Measurements from ENCODE around the gene GPR84. TPM values are rescaled to one million over a fixed set of nuclear protein-coding genes. Genes with fewer than 3 reads are reported as not detected.

GPR84 gene
- polyA plus RNA-seq (0.08 to 0.17 TPM (median 0.12 TPM) in 3 replicates), polyA minus RNA-seq (0.70 TPM in 1 of 3 replicates, not detected in the others)
- polyA plus RNA-seq (2011; ENCODE audit: low read depth): 0.39 TPM
- polyA plus RNA-seq (2011; cell fraction: cytosol; rRNA removed): not detected in 2 replicates
- 1.2 and 1.7 TPM in 2 replicates for polyA plus RNA-seq (2011; cell fraction: nucleus; rRNA removed)
- polyA plus RNA-seq (2012; ENCODE audit: low replicate concordance): 0.07 and 0.93 TPM in 2 replicates
- polyA minus RNA-seq (2011; cell fraction: cytosol; rRNA and poly(A)+ RNA removed): not detected
- 0.21 and 0.39 TPM in 2 replicates for polyA minus RNA-seq (2011; cell fraction: nucleus; rRNA and poly(A)+ RNA removed)

DNA sequence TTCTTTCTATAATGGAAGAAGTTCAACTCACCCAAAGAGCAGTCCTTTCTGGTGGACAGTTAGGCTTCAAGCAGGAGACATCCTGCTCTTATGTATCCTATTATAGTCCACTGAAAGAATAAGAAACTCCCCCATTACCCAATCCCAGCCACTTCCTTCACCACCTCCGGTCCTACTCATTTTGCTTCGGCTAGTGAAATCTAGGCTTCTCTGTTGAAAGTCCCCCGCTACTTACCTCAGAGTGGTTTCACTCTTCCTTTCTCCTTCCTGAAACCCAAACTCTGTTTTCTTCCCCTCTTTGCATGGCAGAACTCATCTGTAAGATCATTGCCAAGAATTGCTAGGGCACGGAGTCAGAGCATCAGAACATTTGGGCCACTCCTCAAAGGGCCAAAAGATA is at the start of gene GPR84:
GPR84 (minus strand) TSS at position 74 of the 400 bp plus-strand sequence. CDS start 635 bp downstream, outside the sequence.
- no peaks in the 10 kb centered on the region for H3K79me2 ChIP-seq (ENCODE audit: control insufficient read depth, insufficient read depth, low read length)
- no peak for TF ChIP-seq EZH2 (IDR thresholded peaks at IDR 0.05; ENCODE audit: low read length)
- TF ChIP-seq, protein P1, sequence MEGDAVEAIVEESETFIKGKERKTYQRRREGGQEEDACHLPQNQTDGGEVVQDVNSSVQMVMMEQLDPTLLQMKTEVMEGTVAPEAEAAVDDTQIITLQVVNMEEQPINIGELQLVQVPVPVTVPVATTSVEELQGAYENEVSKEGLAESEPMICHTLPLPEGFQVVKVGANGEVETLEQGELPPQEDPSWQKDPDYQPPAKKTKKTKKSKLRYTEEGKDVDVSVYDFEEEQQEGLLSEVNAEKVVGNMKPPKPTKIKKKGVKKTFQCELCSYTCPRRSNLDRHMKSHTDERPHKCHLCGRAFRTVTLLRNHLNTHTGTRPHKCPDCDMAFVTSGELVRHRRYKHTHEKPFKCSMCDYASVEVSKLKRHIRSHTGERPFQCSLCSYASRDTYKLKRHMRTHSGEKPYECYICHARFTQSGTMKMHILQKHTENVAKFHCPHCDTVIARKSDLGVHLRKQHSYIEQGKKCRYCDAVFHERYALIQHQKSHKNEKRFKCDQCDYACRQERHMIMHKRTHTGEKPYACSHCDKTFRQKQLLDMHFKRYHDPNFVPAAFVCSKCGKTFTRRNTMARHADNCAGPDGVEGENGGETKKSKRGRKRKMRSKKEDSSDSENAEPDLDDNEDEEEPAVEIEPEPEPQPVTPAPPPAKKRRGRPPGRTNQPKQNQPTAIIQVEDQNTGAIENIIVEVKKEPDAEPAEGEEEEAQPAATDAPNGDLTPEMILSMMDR (optimal IDR thresholded peaks at IDR 0.05 in 1 of 3, IDR thresholded peaks at IDR 0.05 in 1 of 3, conservative IDR thresholded peaks at IDR 0.05 in 1 of 3; ENCODE audit: extremely low read depth in 1 of 3, insufficient read depth in 2 of 3, low read length in 3 of 3): no peak
- H3K27ac ChIP-seq (ENCODE audit: control insufficient read depth, insufficient read depth, low read length): no peak within 1 kb of the TSS
- H3K4me2 ChIP-seq (ENCODE audit: control insufficient read depth, extremely low read depth, insufficient read depth, low read depth, low read length): no peak within 1 kb of the TSS
- peaks cover 1 to 6% of the 10 kb centered on the region in 2 experiments for H3K36me3 ChIP-seq (ENCODE audit: control insufficient read depth in 2 of 2, extremely low read depth in 1 of 2, insufficient read depth in 2 of 2, low read length in 2 of 2)
- H3K27me3 ChIP-seq (ENCODE audit: control insufficient read depth, extremely low read depth, insufficient read depth, low read length): no peaks in the 10 kb centered on the region
- H3K9me1 ChIP-seq (ENCODE audit: control insufficient read depth, extremely low read depth, insufficient read depth, low read length): no peaks in the 10 kb centered on the region
- FAIRE-seq: no peak
- H3K4me1 ChIP-seq (ENCODE audit: control insufficient read depth, extremely low read depth, insufficient read depth, low read length): peaks cover 23% of the 10 kb centered on the region
- no peak within 1 kb of the TSS for H3K9ac ChIP-seq (ENCODE audit: control insufficient read depth, extremely low read depth, insufficient read depth, low read length)
- H4K20me1 ChIP-seq (ENCODE audit: control insufficient read depth, extremely low read depth, insufficient read depth, low read length): no peaks in the 10 kb centered on the region
- DNase-seq (ENCODE audit: low read depth, low spot score): no peak
- H3K9me3 ChIP-seq (ENCODE audit: control insufficient read depth, low read depth, low read length): no peaks in the 10 kb centered on the region
- dilution Hi-C loops (cut with MboI; ENCODE audit: extremely low pct_ligation_motif_present, low sequenced_read_pairs): no loop called here
- no peak within 1 kb of the TSS for H3K4me3 ChIP-seq (ENCODE audit: control insufficient read depth in 2 of 3, extremely low read depth in 1 of 3, insufficient read depth in 2 of 3, low read depth in 1 of 3, low read length in 3 of 3)
- H2AFZ ChIP-seq (ENCODE audit: control insufficient read depth, low read length): no peak within 1 kb of the TSS

DNA sequence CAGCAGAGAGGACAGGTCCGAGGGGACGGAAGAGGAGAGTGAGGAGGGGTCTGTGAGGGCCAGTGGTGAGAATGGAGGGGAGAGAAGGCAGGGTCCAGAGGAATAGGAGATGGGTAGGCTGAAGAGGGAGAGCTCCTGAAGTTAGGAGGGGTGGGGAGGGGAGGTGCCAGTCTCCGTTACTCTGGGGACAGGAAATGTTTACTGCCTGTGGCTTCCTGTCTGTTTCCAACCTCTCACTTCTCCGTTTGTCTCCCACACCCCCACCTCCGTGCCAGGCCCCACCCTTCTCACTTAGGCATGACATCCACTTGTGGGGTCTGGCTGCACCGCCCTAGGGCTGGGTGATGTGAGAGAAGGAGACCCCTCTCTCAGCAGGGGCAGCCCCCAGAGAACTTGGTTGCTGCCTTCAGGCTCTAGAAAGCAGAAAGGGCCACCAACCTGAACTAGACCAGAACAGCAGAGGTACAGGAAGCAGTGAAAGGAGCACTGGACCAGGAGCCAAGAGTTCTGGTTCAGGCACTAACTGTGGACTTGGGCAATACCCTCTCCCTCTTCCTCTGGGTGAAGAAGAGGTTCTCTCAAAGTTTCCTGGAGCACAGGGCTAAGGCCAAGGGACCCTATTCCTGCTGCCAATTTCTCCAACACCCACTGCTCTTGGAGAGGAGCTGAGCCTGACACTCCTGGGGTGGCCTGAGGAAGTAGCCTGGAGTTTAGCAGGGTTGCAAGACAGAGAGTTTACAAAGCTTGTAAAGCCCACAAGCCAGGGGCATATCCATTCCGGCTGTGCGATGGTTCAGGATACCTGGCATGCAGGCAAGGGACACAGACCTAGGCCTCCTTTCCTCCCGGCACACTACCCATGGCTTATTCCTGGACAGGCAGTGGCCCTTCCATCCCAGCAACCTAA is 49.3 kb upstream of the GPR84 start:
- Histone ChIP-seq H3K9me3 (ENCODE audit: control insufficient read depth, low read depth, low read length) (no peaks in the 10 kb centered on the region), H4K20me1 (ENCODE audit: control insufficient read depth, extremely low read depth, insufficient read depth, low read length) (no peaks in the 10 kb centered on the region), H3K79me2 (ENCODE audit: control insufficient read depth, insufficient read depth, low read length) (peaks cover 65% of the 10 kb centered on the region), H3K9me1 (ENCODE audit: control insufficient read depth, extremely low read depth, insufficient read depth, low read length) (peaks cover 5% of the 10 kb centered on the region), H3K27me3 (ENCODE audit: control insufficient read depth, extremely low read depth, insufficient read depth, low read length) (no peaks in the 10 kb centered on the region), H3K4me2 (ENCODE audit: control insufficient read depth, extremely low read depth, insufficient read depth, low read depth, low read length) (peak overlapping the region; percentile 53), H3K36me3 (ENCODE audit: control insufficient read depth in 2 of 2, extremely low read depth in 1 of 2, insufficient read depth in 2 of 2, low read length in 2 of 2) (peaks cover 14% of the 10 kb centered on the region in 2 experiments), H3K4me1 (ENCODE audit: control insufficient read depth, extremely low read depth, insufficient read depth, low read length) (peaks cover 54% of the 10 kb centered on the region), H2AFZ (ENCODE audit: control insufficient read depth, low read length) (no peak overlapping the region), H3K4me3 (ENCODE audit: control insufficient read depth in 2 of 3, extremely low read depth in 1 of 3, insufficient read depth in 2 of 3, low read depth in 1 of 3, low read length in 3 of 3) (peak overlapping the region in 1 of 3 experiments; percentile 10), H3K27ac (ENCODE audit: control insufficient read depth, insufficient read depth, low read length) (peak overlapping the region; percentile 80), H3K9ac (ENCODE audit: control insufficient read depth, extremely low read depth, insufficient read depth, low read length) (peak overlapping the region; percentile 50)
- DNase-seq (ENCODE audit: low read depth, low spot score) (no peak), FAIRE-seq (no peak)
- dilution Hi-C loops (cut with MboI; ENCODE audit: extremely low pct_ligation_motif_present, low sequenced_read_pairs): no loop called here
- TF ChIP-seq EZH2 (IDR thresholded peaks at IDR 0.05; ENCODE audit: low read length): no peak
- TF ChIP-seq, protein P1 (optimal IDR thresholded peaks at IDR 0.05 in 1 of 3, IDR thresholded peaks at IDR 0.05 in 1 of 3, conservative IDR thresholded peaks at IDR 0.05 in 1 of 3; ENCODE audit: extremely low read depth in 1 of 3, insufficient read depth in 2 of 3, low read length in 3 of 3): no peak

Data from keratinocyte (primary cell).